PC-3 (cell line): Measurements from ENCODE around the gene MPHOSPH8. TPM values are rescaled to one million over a fixed set of nuclear protein-coding genes. Genes with fewer than 3 reads are reported as not detected.

Experiments
- ATAC-seq: fragments of 200-7000 bp; cut with Tn5 transposase; 2 replicates; pipeline ENCODE4 v1.9.1; 2020; ENCODE audit warnings: mild to moderate bottlenecking, moderate library complexity
- BruUV-seq: library from RNA; stranded (reverse); fragments of 400-500 nt; replicated peaks from 2 replicates; lab custom pipeline; 2021; lab: Mats Ljungman, UMichigan
- CTCF ChIA-PET: fragments of 300-600 bp; sonication (Branson Sonifier 250); formaldehyde crosslinking; loops from one replicate; lab custom pipeline; 2022; ENCODE audit warnings: antibody characterized with exemption; lab: Charles Lee
- POLR2A ChIA-PET: fragments of 300-600 bp; sonication (Branson Sonifier 250); formaldehyde crosslinking; loops from one replicate; lab custom pipeline; 2022; ENCODE audit warnings: antibody characterized with exemption; ENCODE audit not compliant: unreplicated experiment; lab: Charles Lee
- DNase-seq: peaks from one replicate; pipeline ENCODE4 v3.0.0-alpha.2; 2015
- H2AFZ ChIP-seq: fragments of 300-600 bp; sonication (generic); 2 replicates; pipeline ENCODE4 v1.6.0; 2016; ENCODE audit warnings: antibody characterized with exemption, low read length
- H3F3A ChIP-seq: fragments of 300-600 bp; sonication (generic); one replicate; pipeline ENCODE4 v1.6.0; 2017; ENCODE audit warnings: antibody characterized with exemption, low read length, control low read depth, mild to moderate bottlenecking; ENCODE audit not compliant: unreplicated experiment
- H3K27ac ChIP-seq: fragments of 300-600 bp; sonication (generic); 2 replicates; pipeline ENCODE4 v1.5.1; 2016; ENCODE audit warnings: mild to moderate bottlenecking, low read length
- H3K27me3 ChIP-seq: fragments of 300-600 bp; sonication (generic); 2 replicates; pipeline ENCODE4 v1.6.1; 2016; ENCODE audit warnings: low read length, mixed read lengths
- H3K36me3 ChIP-seq: fragments of 300-600 bp; sonication (generic); 2 replicates; pipeline ENCODE4 v1.6.1; 2016; ENCODE audit warnings: low read depth, mixed run types, low read length, mixed read lengths
- H3K4me1 ChIP-seq: fragments of 300-600 bp; sonication (generic); 2 replicates; pipeline ENCODE4 v1.5.1; 2016; ENCODE audit warnings: low read length; ENCODE audit not compliant: insufficient read depth
- H3K4me2 ChIP-seq: fragments of 300-600 bp; sonication (generic); 2 replicates; pipeline ENCODE4 v1.6.0; 2016; ENCODE audit warnings: low read length
- H3K4me3 ChIP-seq: fragments of 300-600 bp; sonication (generic); 2 replicates; pipeline ENCODE4 v1.5.1; 2016; ENCODE audit warnings: mild to moderate bottlenecking, low read length, mixed read lengths
- H3K79me2 ChIP-seq: fragments of 300-600 bp; sonication (generic); 2 replicates; pipeline ENCODE4 v1.6.1; 2017; ENCODE audit warnings: low read length, mixed read lengths
- H3K9ac ChIP-seq: fragments of 300-600 bp; sonication (generic); 2 replicates; pipeline ENCODE4 v1.6.0; 2016; ENCODE audit warnings: mild to moderate bottlenecking, low read length
- H3K9me2 ChIP-seq: fragments of 300-600 bp; sonication (generic); replicated peaks from 2 replicates; pipeline ENCODE4 v1.6.1; 2016; ENCODE audit warnings: mixed run types, low read length, mixed read lengths
- H3K9me3 ChIP-seq: fragments of 300-600 bp; sonication (generic); 2 replicates; pipeline ENCODE4 v1.6.1; 2016; ENCODE audit warnings: low read length, mixed read lengths
- H4K20me1 ChIP-seq: fragments of 300-600 bp; sonication (generic); 2 replicates; pipeline ENCODE4 v1.6.1; 2016; ENCODE audit warnings: low read length, mixed read lengths
- CTCF ChIP-seq: fragments of 300-600 bp; sonication (generic); conservative IDR thresholded peaks from 2 replicates; pipeline ENCODE4 v1.5.1; 2017; ENCODE audit warnings: antibody characterized with exemption, low read depth, mild to moderate bottlenecking, low read length
- EZH2 ChIP-seq: fragments of 300-600 bp; sonication (generic); IDR thresholded peaks from one replicate; pipeline ENCODE4 v1.6.1; 2017; ENCODE audit warnings: antibody characterized with exemption, mild to moderate bottlenecking, low read length; ENCODE audit not compliant: unreplicated experiment
- EZH2phosphoT487 ChIP-seq: fragments of 300-600 bp; sonication (generic); IDR thresholded peaks from 2 replicates; pipeline ENCODE4 v1.6.1; 2018; ENCODE audit warnings: mild to moderate bottlenecking, antibody characterized with exemption, low read length, borderline replicate concordance
- intact Hi-C: fragments of 100-400 bp; cut with micrococcal nuclease; formaldehyde crosslinking; loops from 2 replicates; pipeline ENCODE4 v1.9.0; 2023
- total RNA-seq: library from RNA; depleted of rRNA; stranded (reverse); fragments of >200 nt; gene quantifications from 2 replicates; pipeline ENCODE4 v1.2.3, GENCODE V29; 2014

MPHOSPH8 gene
- total RNA-seq, 1 experiment from 2014 or later, result 13.3 TPM

DNA sequence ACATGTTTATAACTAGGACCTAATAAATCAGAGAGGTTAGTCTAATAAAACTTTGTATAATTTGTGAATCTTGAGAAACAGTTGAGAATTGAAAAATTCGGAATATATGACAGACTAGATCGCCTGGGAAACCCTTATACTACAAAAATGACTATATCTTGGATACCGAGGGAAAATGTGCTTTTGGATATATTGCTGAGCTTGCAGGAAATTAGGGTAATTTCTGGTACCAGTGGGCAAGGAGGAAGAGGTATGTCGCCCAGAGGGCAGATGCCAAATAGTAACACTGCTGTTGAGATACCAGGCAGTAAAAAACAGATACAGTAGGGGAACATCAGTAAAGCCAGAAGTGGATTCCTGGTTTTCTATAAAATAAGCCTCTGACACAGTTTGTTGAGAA is 17.3 kb downstream of the MPHOSPH8 start:
- DNase-seq, result no peak
- Histone ChIP-seq H3K79me2 (no peaks in the 10 kb centered on the region), H3K4me3 (no peak overlapping the region), H4K20me1 (no peaks in the 10 kb centered on the region), H3K36me3 (peaks cover 29% of the 10 kb centered on the region), H3K9ac (no peak overlapping the region), H3K27ac (no peak overlapping the region), H3F3A (no peaks in the 10 kb centered on the region), H2AFZ (no peak overlapping the region), H3K4me2 (no peak overlapping the region), H3K27me3 (no peaks in the 10 kb centered on the region), H3K4me1 (no peaks in the 10 kb centered on the region), H3K9me2 (no peaks in the 10 kb centered on the region), H3K9me3 (no peaks in the 10 kb centered on the region)
- intact Hi-C loops, result no loop called here
- ChIA-PET CTCF (no interaction called here), POLR2A (no interaction called here)
- ATAC-seq, result no peak
- no TSS peak for BruUV-seq
- TF ChIP-seq EZH2phosphoT487, result no peak
- no peak for TF ChIP-seq CTCF
- no peak for TF ChIP-seq EZH2

DNA sequence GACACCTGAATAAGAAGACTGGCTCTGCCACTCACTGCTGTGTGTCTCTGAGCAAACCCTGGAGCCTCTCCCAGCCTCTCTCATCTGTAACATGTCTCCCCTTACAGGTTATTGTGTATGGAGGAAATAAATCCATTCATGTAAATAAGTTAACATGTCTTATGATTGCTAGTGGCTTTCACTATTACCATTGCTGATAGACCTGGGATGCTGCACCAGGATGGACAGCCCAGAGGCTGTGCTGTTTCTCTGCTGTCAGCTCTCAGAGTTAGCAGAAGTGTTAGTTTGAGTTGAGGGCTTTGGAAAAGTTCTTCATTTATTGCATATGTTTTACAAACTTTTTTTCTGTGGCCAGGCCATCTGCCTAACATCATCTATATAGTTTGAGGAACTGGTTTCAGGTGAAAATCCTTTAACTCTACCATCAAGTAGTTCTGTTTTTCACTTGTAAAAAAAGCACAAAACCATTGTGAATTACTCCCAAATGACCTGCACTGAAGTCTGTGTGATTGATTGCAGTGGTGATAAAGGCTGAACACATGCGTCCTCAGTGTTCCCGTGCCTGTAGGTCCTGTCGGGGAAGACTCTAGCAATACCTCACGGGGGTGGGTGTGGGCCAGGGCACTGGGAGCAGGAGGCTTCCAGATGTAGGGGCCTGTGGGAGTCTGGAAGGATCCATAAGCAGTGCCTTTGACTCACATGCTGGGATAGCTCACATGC is 24.6 kb downstream of the MPHOSPH8 start:
- Histone ChIP-seq H3K36me3 (peaks cover 7% of the 10 kb centered on the region), H3K9me3 (no peaks in the 10 kb centered on the region), H3K79me2 (no peaks in the 10 kb centered on the region), H2AFZ (no peak overlapping the region), H3K27me3 (no peaks in the 10 kb centered on the region), H3K4me2 (no peak overlapping the region), H4K20me1 (no peaks in the 10 kb centered on the region), H3F3A (no peaks in the 10 kb centered on the region), H3K4me1 (no peaks in the 10 kb centered on the region), H3K9ac (no peak overlapping the region), H3K4me3 (no peak overlapping the region), H3K27ac (no peak overlapping the region), H3K9me2 (no peaks in the 10 kb centered on the region)
- DNase-seq (no peak), ATAC-seq (no peak)
- CTCF ChIA-PET, result interaction anchor here (0.7 kb wide), 1 partner anchor 70 kb away, joined by 4 read pairs; no protein-coding TSS in a partner anchor
- BruUV-seq, result no TSS peak
- POLR2A ChIA-PET, result no interaction called here
- TF ChIP-seq EZH2phosphoT487, result no peak
- TF ChIP-seq EZH2, result no peak
- no peak for TF ChIP-seq CTCF
- intact Hi-C loops, result no loop called here

GRCh38 chr13:19658831-19659230 is 25.4 kb downstream of the MPHOSPH8 start:
- Histone ChIP-seq H3K27me3 (no peaks in the 10 kb centered on the region), H3K36me3 (peaks cover 7% of the 10 kb centered on the region), H3K9me2 (no peaks in the 10 kb centered on the region), H3K4me2 (no peak overlapping the region), H3K4me3 (no peak overlapping the region), H3K79me2 (no peaks in the 10 kb centered on the region), H3K4me1 (no peaks in the 10 kb centered on the region), H2AFZ (no peak overlapping the region), H3K27ac (no peak overlapping the region), H3K9me3 (no peaks in the 10 kb centered on the region), H3K9ac (no peak overlapping the region), H4K20me1 (no peaks in the 10 kb centered on the region), H3F3A (no peaks in the 10 kb centered on the region)
- CTCF ChIA-PET, result no interaction called here
- ATAC-seq (no peak), DNase-seq (no peak)
- intact Hi-C loops, result no loop called here
- no TSS peak for BruUV-seq
- TF ChIP-seq EZH2phosphoT487 (no peak), EZH2 (no peak), CTCF (no peak)
- POLR2A ChIA-PET, result no interaction called here
